HepG2 (cell line): Measurements from ENCODE around the gene ZNF23. TPM values are rescaled to one million over a fixed set of nuclear protein-coding genes. Genes with fewer than 3 reads are reported as not detected.

Experiments
- ATAC-seq: fragments of 200-7000 bp; cut with Tn5 transposase; 3 replicates; pipeline ENCODE4 v1.9.1; 2020; ENCODE audit warnings: mild to moderate bottlenecking, moderate library complexity
- BruUV-seq: library from RNA; stranded (reverse); fragments of 400-500 nt; replicated peaks from 2 replicates; lab custom pipeline; 2021; lab: Mats Ljungman, UMichigan
- CTCF ChIA-PET: fragments of 300-600 bp; formaldehyde crosslinking; extraction: SDS; loops from one replicate; lab custom pipeline; 2021; ENCODE audit warnings: low total read pairs, inconsistent platforms, low intra/inter-chr PET ratio; lab: Yijun Ruan, JAX
- POLR2A ChIA-PET: fragments of 350-600 bp; sonication (Branson Sonifier 250); formaldehyde crosslinking; loops from one replicate; lab custom pipeline; 2020; ENCODE audit warnings: antibody characterized with exemption, inconsistent platforms; lab: Yijun Ruan, JAX
- DNase-seq: peaks from one replicate; pipeline ENCODE4 v3.0.0-alpha.2; 2015; ENCODE audit warnings: low spot score
- FAIRE-seq: peaks from 3 replicates; lab custom pipeline; 2011; peaks lifted over from hg19 to GRCh38; lab: Jason Lieb, UNC
- H2AFZ ChIP-seq: one replicate; pipeline ENCODE4 v1.6.1; 2011; ENCODE audit warnings: low read length, inconsistent platforms
- H3K27ac ChIP-seq: fragments of 300-600 bp; 3 replicates; pipeline ENCODE4 v1.8.0; 2011; ENCODE audit warnings: mixed run types, mild to moderate bottlenecking, mixed read lengths, low read length, inconsistent platforms; ENCODE audit not compliant: insufficient read depth; ENCODE audit errors: extremely low read length
- H3K27me3 ChIP-seq, 2 experiments: fragments of 200-600 bp in 1 of 2; 2 replicates in 1 of 2; 3 replicates in 1 of 2; pipeline versions ENCODE4 v1.6.0 to v1.8.0; 2011; ENCODE audit warnings: low read length in 2 of 2, mild to moderate bottlenecking in 2 of 2, moderate library complexity in 2 of 2, inconsistent platforms in 1 of 2; ENCODE audit not compliant: insufficient read depth in 2 of 2, control insufficient read depth in 1 of 2
- H3K36me3 ChIP-seq, 2 experiments: fragments of 200-600 bp in 1 of 2; replicated peaks in 1 of 2; 2 replicates in 1 of 2; 3 replicates in 1 of 2; pipeline versions ENCODE4 v1.5.1 to v1.8.0; 2011; ENCODE audit warnings: low read length in 2 of 2, inconsistent platforms in 1 of 2; ENCODE audit not compliant: insufficient read depth in 2 of 2, control insufficient read depth in 1 of 2
- H3K4me1 ChIP-seq: 2 replicates; pipeline ENCODE4 v1.5.1; 2012; ENCODE audit warnings: low read length, inconsistent platforms; ENCODE audit not compliant: insufficient read depth
- H3K4me2 ChIP-seq: 2 replicates; pipeline ENCODE4 v1.6.0; 2011; ENCODE audit warnings: low read depth, low read length, inconsistent platforms
- H3K4me3 ChIP-seq, 3 experiments: fragments of 200-600 bp in 1 of 3; sonication (generic), shearing (Covaris generic) in 1 of 3; replicated peaks in 1 of 3; 2 replicates each; pipeline ENCODE4 v1.5.1; 2011 to 2016; ENCODE audit warnings: low read length in 3 of 3, inconsistent platforms in 2 of 3, low read depth in 2 of 3, mild to moderate bottlenecking in 2 of 3, control low read depth in 1 of 3, mixed read lengths in 1 of 3; ENCODE audit not compliant: insufficient read depth in 1 of 3
- H3K79me2 ChIP-seq: one replicate; pipeline ENCODE4 v1.6.1; 2011; ENCODE audit warnings: low read length, inconsistent platforms; ENCODE audit not compliant: insufficient read depth
- H3K9ac ChIP-seq: 2 replicates; pipeline ENCODE4 v1.6.0; 2011; ENCODE audit warnings: mild to moderate bottlenecking, low read depth, low read length, inconsistent platforms; ENCODE audit not compliant: insufficient read depth
- H3K9me3 ChIP-seq: 2 replicates; pipeline ENCODE4 v1.5.1; 2012; ENCODE audit warnings: mild to moderate bottlenecking, low read length
- H4K20me1 ChIP-seq: 2 replicates; pipeline ENCODE4 v1.6.0; 2011; ENCODE audit warnings: inconsistent platforms, mild to moderate bottlenecking, low read length, moderate library complexity; ENCODE audit not compliant: insufficient read depth
- MAFF ChIP-seq: IDR thresholded peaks from 2 replicates; pipeline ENCODE4 v1.6.1; 2011; ENCODE audit warnings: low read depth, low read length, improper control_type of control experiment
- PCBP2 ChIP-seq: fragments of 200-400 bp; formaldehyde crosslinking; optimal IDR thresholded peaks from 2 replicates; pipeline ENCODE3; 2018; ENCODE audit warnings: low read length, low read depth; ENCODE audit not compliant: poor library complexity, severe bottlenecking
- ZMAT3 ChIP-seq: sonication (generic); formaldehyde crosslinking; conservative IDR thresholded peaks from 2 replicates; pipeline ENCODE4 v1.7.0; 2021; ENCODE audit warnings: missing genetic modification reagents
- ZSCAN29 ChIP-seq: sonication (generic); formaldehyde crosslinking; conservative IDR thresholded peaks from 2 replicates; pipeline ENCODE4 v1.4.0; 2020; ENCODE audit warnings: mild to moderate bottlenecking, missing genetic modification reagents
- WGBS: methylation state at CpG from one replicate; pipeline ENCODE4 v1.1.6; 2017; ENCODE audit warnings: low lambda C conversion rate; 5-methylcytosine and 5-hydroxymethylcytosine counted together
- in situ Hi-C: cut with HindIII; loops from 2 replicates; pipeline ENCODE4 v1.10.0; 2017; ENCODE audit warnings: low pct_unique_long_range_greater_than_20kb; ENCODE audit not compliant: extremely low pct_ligation_motif_present
- intact Hi-C: fragments of 100-400 bp; cut with micrococcal nuclease; formaldehyde crosslinking; loops from one replicate; pipeline ENCODE4 v1.10.0; 2022; ENCODE audit not compliant: unreplicated experiment
- polyA plus RNA-seq, 8 experiments: library from polyadenylated mRNA; depleted of rRNA in 3 of 8; stranded (reverse) in 7 of 8; unstranded in 1 of 8; fragments of >200 nt; fragmentation: Illumina TruSeq in 4 of 8; extraction: Trizol in 4 of 8; gene quantifications; 2 replicates each; pipeline versions ENCODE4 v1.2.1 to v1.2.3, GENCODE V29; 2011 to 2016; ENCODE audit warnings: low read depth in 4 of 8, missing spikeins in 1 of 8, mixed read lengths in 1 of 8; ENCODE audit not compliant: insufficient read depth in 1 of 8
- total RNA-seq, 5 experiments: library from RNA; depleted of rRNA; stranded (reverse); fragments of >200 nt; fragmentation: Illumina TruSeq; extraction: Trizol; gene quantifications; 2 replicates each; pipeline ENCODE4 v1.2.3, GENCODE V29; 2016; ENCODE audit warnings: low read depth in 1 of 5
- TF ChIP-seq, protein P1 (sequence below): sonication (generic); formaldehyde crosslinking; IDR thresholded peaks from 2 replicates; pipeline ENCODE4 v1.5.0; 2020; ENCODE audit warnings: missing genetic modification reagents
- TF ChIP-seq, protein P2 (sequence below): sonication (generic); formaldehyde crosslinking; IDR thresholded peaks from 2 replicates; pipeline ENCODE4 v1.5.0; 2020; ENCODE audit warnings: missing genetic modification reagents
- TF ChIP-seq, protein P3 (sequence below): sonication (generic); formaldehyde crosslinking; IDR thresholded peaks from 2 replicates; pipeline ENCODE4 v1.5.0; 2020; ENCODE audit warnings: missing genetic modification reagents
- TF ChIP-seq, protein P4 (sequence below): sonication (generic); formaldehyde crosslinking; IDR thresholded peaks from 2 replicates; pipeline ENCODE4 v1.5.1; 2020; ENCODE audit warnings: missing genetic modification reagents, mild to moderate bottlenecking, borderline replicate concordance

Gene ZNF23
- total and polyA plus RNA-seq, 2 of the 13 experiments (the other 11 are each of a cell fraction or from before 2014, with no cell fraction given) = 8.6 to 12.2 TPM

- Histone ChIP-seq H2AFZ (no peak overlapping the region), H3K4me3 (no peak overlapping the region), H3K27ac (no peak overlapping the region), H3K36me3 (peaks cover 9 to 30% of the 10 kb centered on the region in 2 experiments), H3K79me2 (no peaks in the 10 kb centered on the region), H3K27me3 (no peaks in the 10 kb centered on the region), H3K4me1 (no peaks in the 10 kb centered on the region), H3K9ac (no peak overlapping the region), H4K20me1 (no peaks in the 10 kb centered on the region), H3K9me3 (no peaks in the 10 kb centered on the region), H3K4me2 (no peak overlapping the region)
- ChIA-PET POLR2A (interaction anchor here (1.4 to 2.1 kb wide), 2 partner anchors 7 to 14 kb away, joined by 4 to 6 read pairs; partner anchors contain the start of gene ZNF23), CTCF (interaction anchor here (0.7 kb wide), 1 partner anchor 169 kb away, joined by 3 read pairs; no protein-coding TSS in a partner anchor)
- no peak for FAIRE-seq
- no TSS peak for BruUV-seq
- in situ Hi-C loops = no loop called here
- no peak for TF ChIP-seq PCBP2
- TF ChIP-seq ZSCAN29 (CRISPR knock-in tag) = no peak
- TF ChIP-seq, protein P1, sequence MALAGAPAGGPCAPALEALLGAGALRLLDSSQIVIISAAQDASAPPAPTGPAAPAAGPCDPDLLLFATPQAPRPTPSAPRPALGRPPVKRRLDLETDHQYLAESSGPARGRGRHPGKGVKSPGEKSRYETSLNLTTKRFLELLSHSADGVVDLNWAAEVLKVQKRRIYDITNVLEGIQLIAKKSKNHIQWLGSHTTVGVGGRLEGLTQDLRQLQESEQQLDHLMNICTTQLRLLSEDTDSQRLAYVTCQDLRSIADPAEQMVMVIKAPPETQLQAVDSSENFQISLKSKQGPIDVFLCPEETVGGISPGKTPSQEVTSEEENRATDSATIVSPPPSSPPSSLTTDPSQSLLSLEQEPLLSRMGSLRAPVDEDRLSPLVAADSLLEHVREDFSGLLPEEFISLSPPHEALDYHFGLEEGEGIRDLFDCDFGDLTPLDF (CRISPR knock-in tag) = no peak
- TF ChIP-seq, protein P2, sequence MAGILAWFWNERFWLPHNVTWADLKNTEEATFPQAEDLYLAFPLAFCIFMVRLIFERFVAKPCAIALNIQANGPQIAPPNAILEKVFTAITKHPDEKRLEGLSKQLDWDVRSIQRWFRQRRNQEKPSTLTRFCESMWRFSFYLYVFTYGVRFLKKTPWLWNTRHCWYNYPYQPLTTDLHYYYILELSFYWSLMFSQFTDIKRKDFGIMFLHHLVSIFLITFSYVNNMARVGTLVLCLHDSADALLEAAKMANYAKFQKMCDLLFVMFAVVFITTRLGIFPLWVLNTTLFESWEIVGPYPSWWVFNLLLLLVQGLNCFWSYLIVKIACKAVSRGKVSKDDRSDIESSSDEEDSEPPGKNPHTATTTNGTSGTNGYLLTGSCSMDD (CRISPR knock-in tag) = no peak
- TF ChIP-seq ZMAT3 (CRISPR knock-in tag) = no peak
- TF ChIP-seq MAFF = no peak
- TF ChIP-seq, protein P3, sequence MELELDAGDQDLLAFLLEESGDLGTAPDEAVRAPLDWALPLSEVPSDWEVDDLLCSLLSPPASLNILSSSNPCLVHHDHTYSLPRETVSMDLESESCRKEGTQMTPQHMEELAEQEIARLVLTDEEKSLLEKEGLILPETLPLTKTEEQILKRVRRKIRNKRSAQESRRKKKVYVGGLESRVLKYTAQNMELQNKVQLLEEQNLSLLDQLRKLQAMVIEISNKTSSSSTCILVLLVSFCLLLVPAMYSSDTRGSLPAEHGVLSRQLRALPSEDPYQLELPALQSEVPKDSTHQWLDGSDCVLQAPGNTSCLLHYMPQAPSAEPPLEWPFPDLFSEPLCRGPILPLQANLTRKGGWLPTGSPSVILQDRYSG (CRISPR knock-in tag) = no peak
- TF ChIP-seq, protein P4, sequence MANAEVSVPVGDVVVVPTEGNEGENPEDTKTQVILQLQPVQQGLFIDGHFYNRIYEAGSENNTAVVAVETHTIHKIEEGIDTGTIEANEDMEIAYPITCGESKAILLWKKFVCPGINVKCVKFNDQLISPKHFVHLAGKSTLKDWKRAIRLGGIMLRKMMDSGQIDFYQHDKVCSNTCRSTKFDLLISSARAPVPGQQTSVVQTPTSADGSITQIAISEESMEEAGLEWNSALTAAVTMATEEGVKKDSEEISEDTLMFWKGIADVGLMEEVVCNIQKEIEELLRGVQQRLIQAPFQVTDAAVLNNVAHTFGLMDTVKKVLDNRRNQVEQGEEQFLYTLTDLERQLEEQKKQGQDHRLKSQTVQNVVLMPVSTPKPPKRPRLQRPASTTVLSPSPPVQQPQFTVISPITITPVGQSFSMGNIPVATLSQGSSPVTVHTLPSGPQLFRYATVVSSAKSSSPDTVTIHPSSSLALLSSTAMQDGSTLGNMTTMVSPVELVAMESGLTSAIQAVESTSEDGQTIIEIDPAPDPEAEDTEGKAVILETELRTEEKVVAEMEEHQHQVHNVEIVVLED (CRISPR knock-in tag) = no peak
- no peak for DNase-seq
- intact Hi-C loops = no loop called here
- no peak for ATAC-seq
- WGBS = 87% methylated on average over 4 of the region's 4 CpGs
Measured at GRCh38 chr16:71476457-71477124, 14.5 kb upstream of the ZNF23 start.
